ENCODE results near the gene VENTX. TPM values are rescaled to one million over a fixed set of nuclear protein-coding genes. Genes with fewer than 3 reads are reported as not detected.

Gene VENTX
- total and polyA plus RNA-seq, 10 of the 15 experiments (the other 5 are each of a cell fraction or from before 2014, with no cell fraction given), result 0.05 TPM; not detected in 9

- 45% methylated on average over 20 of the region's 32 CpGs for WGBS (ENCODE audit: insufficient coverage, insufficient replicate concordance, low lambda C conversion rate, missing lambda C conversion rate)
- DNase-seq (ENCODE audit: low read depth, low spot score) (no peak), ATAC-seq (no peak), FAIRE-seq (no peak)
- in situ Hi-C loops (cut with MboI) (no loop called here), intact Hi-C loops (cut with micrococcal nuclease; ENCODE audit: unreplicated experiment) (no loop called here)
- H3K4me3 ChIP-seq, result no peak overlapping the region
- BruUV-seq (replicated peaks), result no TSS peak
- no peaks in the 10 kb centered on the region for H3K36me3 ChIP-seq (ENCODE audit: control insufficient read depth in 2 of 2, insufficient read depth in 2 of 2, low read length in 1 of 2)
- H3K9me3 ChIP-seq (replicated peaks; ENCODE audit: control insufficient read depth, insufficient read depth, low read length), result no peaks in the 10 kb centered on the region
- H3K4me1 ChIP-seq (ENCODE audit: control insufficient read depth, insufficient read depth, low read length), result peaks cover 13% of the 10 kb centered on the region
- H3K9ac ChIP-seq (ENCODE audit: control insufficient read depth, insufficient read depth, low read length), result no peak overlapping the region
- CTCF ChIA-PET, result no interaction called here
- POLR2A ChIA-PET, result no interaction called here
- no peak overlapping the region for H2AFZ ChIP-seq (ENCODE audit: control insufficient read depth, low read depth, low read length)
- H3K4me2 ChIP-seq (ENCODE audit: control insufficient read depth, insufficient read depth), result no peak overlapping the region
- TF ChIP-seq, protein P1, sequence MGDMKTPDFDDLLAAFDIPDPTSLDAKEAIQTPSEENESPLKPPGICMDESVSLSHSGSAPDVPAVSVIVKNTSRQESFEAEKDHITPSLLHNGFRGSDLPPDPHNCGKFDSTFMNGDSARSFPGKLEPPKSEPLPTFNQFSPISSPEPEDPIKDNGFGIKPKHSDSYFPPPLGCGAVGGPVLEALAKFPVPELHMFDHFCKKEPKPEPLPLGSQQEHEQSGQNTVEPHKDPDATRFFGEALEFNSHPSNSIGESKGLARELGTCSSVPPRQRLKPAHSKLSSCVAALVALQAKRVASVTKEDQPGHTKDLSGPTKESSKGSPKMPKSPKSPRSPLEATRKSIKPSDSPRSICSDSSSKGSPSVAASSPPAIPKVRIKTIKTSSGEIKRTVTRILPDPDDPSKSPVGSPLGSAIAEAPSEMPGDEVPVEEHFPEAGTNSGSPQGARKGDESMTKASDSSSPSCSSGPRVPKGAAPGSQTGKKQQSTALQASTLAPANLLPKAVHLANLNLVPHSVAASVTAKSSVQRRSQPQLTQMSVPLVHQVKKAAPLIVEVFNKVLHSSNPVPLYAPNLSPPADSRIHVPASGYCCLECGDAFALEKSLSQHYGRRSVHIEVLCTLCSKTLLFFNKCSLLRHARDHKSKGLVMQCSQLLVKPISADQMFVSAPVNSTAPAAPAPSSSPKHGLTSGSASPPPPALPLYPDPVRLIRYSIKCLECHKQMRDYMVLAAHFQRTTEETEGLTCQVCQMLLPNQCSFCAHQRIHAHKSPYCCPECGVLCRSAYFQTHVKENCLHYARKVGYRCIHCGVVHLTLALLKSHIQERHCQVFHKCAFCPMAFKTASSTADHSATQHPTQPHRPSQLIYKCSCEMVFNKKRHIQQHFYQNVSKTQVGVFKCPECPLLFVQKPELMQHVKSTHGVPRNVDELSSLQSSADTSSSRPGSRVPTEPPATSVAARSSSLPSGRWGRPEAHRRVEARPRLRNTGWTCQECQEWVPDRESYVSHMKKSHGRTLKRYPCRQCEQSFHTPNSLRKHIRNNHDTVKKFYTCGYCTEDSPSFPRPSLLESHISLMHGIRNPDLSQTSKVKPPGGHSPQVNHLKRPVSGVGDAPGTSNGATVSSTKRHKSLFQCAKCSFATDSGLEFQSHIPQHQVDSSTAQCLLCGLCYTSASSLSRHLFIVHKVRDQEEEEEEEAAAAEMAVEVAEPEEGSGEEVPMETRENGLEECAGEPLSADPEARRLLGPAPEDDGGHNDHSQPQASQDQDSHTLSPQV (IDR thresholded peaks at IDR 0.05), result no peak
- H3K27me3 ChIP-seq (replicated peaks in 1 of 2; ENCODE audit: control insufficient read depth in 2 of 2, insufficient read depth in 2 of 2, low read length in 1 of 2), result peaks cover 0 to 1% of the 10 kb centered on the region in 2 experiments; a peak in 3 of 4 replicates
- no peaks in the 10 kb centered on the region for H3K79me2 ChIP-seq (ENCODE audit: control insufficient read depth, insufficient read depth, low read length)
- no peak overlapping the region for H3K27ac ChIP-seq (ENCODE audit: control insufficient read depth, insufficient read depth)
- H4K20me1 ChIP-seq (ENCODE audit: control insufficient read depth, insufficient read depth), result no peaks in the 10 kb centered on the region
- SMC1A ChIA-PET (ENCODE audit: uncharacterized antibody, unreplicated experiment), result no interaction called here
- RAD21 ChIA-PET (ENCODE audit: unreplicated experiment), result no interaction called here
Measured at GRCh38 chr10:133237241-133237587, 441 bp upstream of the VENTX start.

DNA sequence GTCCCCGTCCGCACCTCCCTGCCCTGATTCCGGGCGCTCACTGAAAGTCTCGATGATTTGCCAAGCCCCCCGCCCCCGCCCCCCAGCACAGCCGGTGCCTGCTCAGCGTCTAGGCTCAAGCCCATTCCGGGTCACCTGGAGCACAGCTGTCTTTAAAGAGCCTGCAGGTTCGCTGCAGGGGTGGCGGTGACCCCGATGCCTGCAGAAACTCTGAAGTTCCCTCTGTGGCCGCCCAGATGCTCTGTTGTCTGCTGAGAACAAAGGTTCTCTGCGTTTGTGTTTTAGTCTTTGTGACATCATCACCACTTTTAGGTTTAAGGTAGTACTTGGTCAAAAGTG lies 780 bp downstream of the VENTX start:
- RAD21 ChIA-PET (ENCODE audit: unreplicated experiment), result no interaction called here
- Histone ChIP-seq H3K9ac (ENCODE audit: control insufficient read depth, insufficient read depth, low read length) (no peak overlapping the region), H3K4me3 (no peak overlapping the region), H3K27me3 (replicated peaks in 1 of 2; ENCODE audit: control insufficient read depth in 2 of 2, insufficient read depth in 2 of 2, low read length in 1 of 2) (peaks cover 0 to 1% of the 10 kb centered on the region in 2 experiments; a peak in 3 of 4 replicates), H3K4me1 (ENCODE audit: control insufficient read depth, insufficient read depth, low read length) (peaks cover 15% of the 10 kb centered on the region), H3K36me3 (ENCODE audit: control insufficient read depth in 2 of 2, insufficient read depth in 2 of 2, low read length in 1 of 2) (no peaks in the 10 kb centered on the region), H3K9me3 (replicated peaks; ENCODE audit: control insufficient read depth, insufficient read depth, low read length) (no peaks in the 10 kb centered on the region), H3K79me2 (ENCODE audit: control insufficient read depth, insufficient read depth, low read length) (no peaks in the 10 kb centered on the region), H3K27ac (ENCODE audit: control insufficient read depth, insufficient read depth) (no peak overlapping the region), H4K20me1 (ENCODE audit: control insufficient read depth, insufficient read depth) (no peaks in the 10 kb centered on the region), H2AFZ (ENCODE audit: control insufficient read depth, low read depth, low read length) (no peak overlapping the region), H3K4me2 (ENCODE audit: control insufficient read depth, insufficient read depth) (no peak overlapping the region)
- in situ Hi-C loops (cut with MboI) (no loop called here), intact Hi-C loops (cut with micrococcal nuclease; ENCODE audit: unreplicated experiment) (no loop called here)
- ATAC-seq (no peak), FAIRE-seq (no peak), DNase-seq (ENCODE audit: low read depth, low spot score) (no peak)
- BruUV-seq (replicated peaks), result no TSS peak
- TF ChIP-seq FOXM1 (IDR thresholded peaks at IDR 0.05; ENCODE audit: low read depth, low read length) (no peak), USF1 (IDR thresholded peaks at IDR 0.05; ENCODE audit: borderline replicate concordance, extremely low read length, insufficient read depth, low read depth, low read length) (no peak), NR2C2 (IDR thresholded peaks at IDR 0.05; ENCODE audit: borderline replicate concordance, control insufficient read depth, insufficient read length, low read depth) (no peak), CREB1 (IDR thresholded peaks at IDR 0.05; ENCODE audit: low read depth) (no peak), CEBPB (IDR thresholded peaks at IDR 0.05; ENCODE audit: borderline replicate concordance in 1 of 2, low read depth in 2 of 2, low read length in 2 of 2) (no peak), MYB (IDR thresholded peaks at IDR 0.05; ENCODE audit: borderline replicate concordance, low read depth, low read length) (no peak), USF2 (IDR thresholded peaks at IDR 0.05; ENCODE audit: borderline replicate concordance, low read depth, low read length) (no peak), RELA (IDR thresholded peaks at IDR 0.05; ENCODE audit: borderline replicate concordance, partially characterized antibody) (no peak), YBX1 (IDR thresholded peaks at IDR 0.05) (no peak)
- POLR2A ChIA-PET, result no interaction called here
- 54% methylated on average over 13 of the region's 15 CpGs for WGBS (ENCODE audit: insufficient coverage, insufficient replicate concordance, low lambda C conversion rate, missing lambda C conversion rate)
- SMC1A ChIA-PET (ENCODE audit: uncharacterized antibody, unreplicated experiment), result no interaction called here
- CTCF ChIA-PET, result no interaction called here
